Ascending aorta (tissue), 2 donors: ENCODE data around the gene HSF5. TPM values are rescaled to one million over a fixed set of nuclear protein-coding genes. Genes with fewer than 3 reads are reported as not detected.

Source experiments
- DNase-seq, 2 donors: peaks; one replicate each; pipeline ENCODE4 v3.0.0-alpha.2; 2019; ENCODE audit warnings: low spot score in 2 of 2
- H3K27ac ChIP-seq, 2 donors: fragments of 200-600 bp; sonication (generic); one replicate each; pipeline ENCODE4 v1.5.1; 2016 to 2017; ENCODE audit warnings: mild to moderate bottlenecking in 1 of 2
- H3K27me3 ChIP-seq: fragments of 200-600 bp; sonication (generic); one replicate; pipeline ENCODE4 v1.5.1; 2017
- H3K36me3 ChIP-seq, 2 donors: fragments of 200-600 bp; sonication (generic); one replicate each; pipeline ENCODE4 v1.5.1; 2016
- H3K4me1 ChIP-seq, 2 donors: fragments of 200-600 bp; sonication (generic); one replicate each; pipeline ENCODE4 v1.5.1; 2016 to 2017; ENCODE audit warnings: mild to moderate bottlenecking in 1 of 2
- H3K4me3 ChIP-seq, 2 donors: fragments of 200-600 bp; sonication (generic); one replicate each; pipeline ENCODE4 v1.5.1; 2016 to 2017; ENCODE audit warnings: mild to moderate bottlenecking in 1 of 2
- H3K9me3 ChIP-seq, 2 donors: fragments of 200-600 bp; sonication (generic); one replicate each; pipeline ENCODE4 v1.5.1; 2016
- intact Hi-C: fragments of 100-400 bp; cut with DNase I; formaldehyde crosslinking; loops from one replicate; pipeline ENCODE4 v1.15.1; 2023
- total RNA-seq: library from RNA; depleted of rRNA; stranded (reverse); fragments of >200 nt; gene quantifications from one replicate; pipeline ENCODE4 v1.1.0, GENCODE V29; 2016
- TF ChIP-seq, protein P1 (sequence below), 3 experiments: fragments of 200-600 bp in 2 of 3; fragments of 450-650 bp in 1 of 3; sonication (generic) in 2 of 3; IDR thresholded peaks; one replicate each; pipeline ENCODE4 v1.5.1; 2016 to 2019; ENCODE audit warnings: antibody characterized with exemption in 3 of 3, mild to moderate bottlenecking in 1 of 3, moderate library complexity in 1 of 3

HSF5 gene
- total RNA-seq, 1 donor from 2014 or later: not detected

GRCh38 chr17:58525239-58525638 lies 37.0 kb upstream of the HSF5 start:
- Histone ChIP-seq H3K4me1 (peaks cover 13 to 25% of the 10 kb centered on the region in 2 donors), H3K27ac (peak overlapping the region; percentile 87 to 88), H3K9me3 (no peaks in the 10 kb centered on the region), H3K27me3 (no peaks in the 10 kb centered on the region), H3K36me3 (peaks cover 0 to 7% of the 10 kb centered on the region in 2 donors), H3K4me3 (no peak overlapping the region)
- intact Hi-C loops: loop anchor here (10.0 kb wide), 1 partner anchor 690 kb away; the partner anchor contains the start of gene SMG8
- DNase-seq: peak in 1 of 2 donors; percentile 88
- TF ChIP-seq, protein P1, sequence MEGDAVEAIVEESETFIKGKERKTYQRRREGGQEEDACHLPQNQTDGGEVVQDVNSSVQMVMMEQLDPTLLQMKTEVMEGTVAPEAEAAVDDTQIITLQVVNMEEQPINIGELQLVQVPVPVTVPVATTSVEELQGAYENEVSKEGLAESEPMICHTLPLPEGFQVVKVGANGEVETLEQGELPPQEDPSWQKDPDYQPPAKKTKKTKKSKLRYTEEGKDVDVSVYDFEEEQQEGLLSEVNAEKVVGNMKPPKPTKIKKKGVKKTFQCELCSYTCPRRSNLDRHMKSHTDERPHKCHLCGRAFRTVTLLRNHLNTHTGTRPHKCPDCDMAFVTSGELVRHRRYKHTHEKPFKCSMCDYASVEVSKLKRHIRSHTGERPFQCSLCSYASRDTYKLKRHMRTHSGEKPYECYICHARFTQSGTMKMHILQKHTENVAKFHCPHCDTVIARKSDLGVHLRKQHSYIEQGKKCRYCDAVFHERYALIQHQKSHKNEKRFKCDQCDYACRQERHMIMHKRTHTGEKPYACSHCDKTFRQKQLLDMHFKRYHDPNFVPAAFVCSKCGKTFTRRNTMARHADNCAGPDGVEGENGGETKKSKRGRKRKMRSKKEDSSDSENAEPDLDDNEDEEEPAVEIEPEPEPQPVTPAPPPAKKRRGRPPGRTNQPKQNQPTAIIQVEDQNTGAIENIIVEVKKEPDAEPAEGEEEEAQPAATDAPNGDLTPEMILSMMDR (IDR thresholded peaks at IDR 0.05): no peak

- Histone ChIP-seq H3K9me3 (no peaks in the 10 kb centered on the region), H3K36me3 (peaks cover 0 to 7% of the 10 kb centered on the region in 2 donors), H3K4me3 (no peak overlapping the region), H3K27ac (no peak overlapping the region), H3K27me3 (no peaks in the 10 kb centered on the region), H3K4me1 (peaks cover 13 to 23% of the 10 kb centered on the region in 2 donors)
- intact Hi-C loops: loop anchor here (10.0 kb wide), 1 partner anchor 693 kb away; the partner anchor contains the start of gene SMG8
- TF ChIP-seq, protein P1 (IDR thresholded peaks at IDR 0.05): no peak
- no peak for DNase-seq
These were observed 33.5 kb upstream of the HSF5 start for GRCh38 chr17:58521680-58522079.

GRCh38 chr17:58520843-58521430 lies 32.7 kb upstream of the HSF5 start:
- DNase-seq: no peak
- intact Hi-C loops: loop anchor here (10.0 kb wide), 1 partner anchor 694 kb away; the partner anchor contains the start of gene SMG8
- TF ChIP-seq, protein P1 (IDR thresholded peaks at IDR 0.05): peak in 1 of 3 experiments; percentile 7
- peaks cover 10 to 18% of the 10 kb centered on the region in 2 donors for H3K4me1 ChIP-seq
- no peaks in the 10 kb centered on the region for H3K27me3 ChIP-seq
- peaks cover 0 to 7% of the 10 kb centered on the region in 2 donors for H3K36me3 ChIP-seq
- H3K4me3 ChIP-seq: no peak overlapping the region
- H3K27ac ChIP-seq: no peak overlapping the region
- no peaks in the 10 kb centered on the region for H3K9me3 ChIP-seq

- Histone ChIP-seq H3K36me3 (peaks cover 0 to 7% of the 10 kb centered on the region in 2 donors), H3K27me3 (no peaks in the 10 kb centered on the region), H3K27ac (peak overlapping the region; percentile 93 to 98), H3K4me3 (peak overlapping the region; percentile 74 to 86), H3K4me1 (peaks cover 7 to 17% of the 10 kb centered on the region in 2 donors), H3K9me3 (no peaks in the 10 kb centered on the region)
- DNase-seq: peak; percentile 100
- TF ChIP-seq, protein P1 (IDR thresholded peaks at IDR 0.05): no peak
- intact Hi-C loops: loop anchor here (1.0 to 5.0 kb wide), 13 partner anchors 69 to 1874 kb away; partner anchors contain the start of genes C17orf67, DGKE, DYNLL2 and MKS1
These were observed 29.9 kb upstream of the HSF5 start for GRCh38 chr17:58517928-58518609.

DNA sequence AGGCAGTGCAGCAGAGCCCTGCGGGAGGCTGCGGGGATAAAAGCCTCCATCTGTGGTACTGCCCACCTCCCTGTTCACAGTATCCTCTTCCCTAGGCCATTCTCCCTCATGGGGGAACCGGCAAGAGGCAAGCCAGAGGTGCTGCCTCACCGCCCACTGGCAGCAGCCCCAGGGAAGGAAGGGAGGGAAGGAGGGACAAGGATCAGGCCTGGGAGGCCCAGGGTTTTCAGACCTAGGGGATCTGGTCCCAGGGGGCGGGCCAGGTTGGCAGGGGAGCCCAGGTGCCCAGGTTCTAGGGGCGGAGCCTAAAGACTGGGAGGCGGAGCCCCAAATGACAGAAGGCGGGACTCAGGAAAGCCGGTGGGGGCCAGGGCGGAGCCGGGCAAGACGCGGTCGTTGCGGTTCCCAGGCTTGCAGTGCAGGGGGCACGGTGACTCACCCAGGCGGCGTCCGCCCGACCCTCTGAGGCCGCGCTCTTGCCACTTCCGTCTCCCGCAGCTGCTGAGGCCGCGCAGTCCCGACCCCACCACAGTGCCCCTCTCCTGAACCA lies 29.2 kb upstream of the HSF5 start:
- Histone ChIP-seq H3K36me3 (peaks cover 2 to 10% of the 10 kb centered on the region in 2 donors), H3K27me3 (no peaks in the 10 kb centered on the region), H3K9me3 (no peaks in the 10 kb centered on the region), H3K27ac (peak overlapping the region; percentile 90 to 98), H3K4me1 (peaks cover 7 to 17% of the 10 kb centered on the region in 2 donors), H3K4me3 (peak overlapping the region; percentile 65 to 74)
- intact Hi-C loops: loop anchor here (2.0 to 5.0 kb wide), 6 partner anchors 175 to 1875 kb away; partner anchors contain the start of genes C17orf67, DGKE, DYNLL2 and MKS1
- TF ChIP-seq, protein P1 (IDR thresholded peaks at IDR 0.05): no peak
- DNase-seq: no peak
